GM19438 (cell line): ENCODE data around the gene CCT8L2.
"Not testable (repeated sequence)": the region's sequence is repeated elsewhere in the genome, so short reads cannot be mapped to it uniquely, and the experiment has no call there.

Experiments
- ATAC-seq: cut with Tn5 transposase; IDR thresholded peaks from one replicate; pipeline ENCODE4 v1.9.1; 2021; ENCODE audit warnings: low read depth; ENCODE audit not compliant: unreplicated experiment

Gene CCT8L2

GRCh38 chr22:16559996-16560395, 32.6 kb downstream of the CCT8L2 start:
- not testable (repeated sequence) for ATAC-seq

- ATAC-seq: no peak
Measured at GRCh38 chr22:16559056-16559955, 33.3 kb downstream of the CCT8L2 start.

GRCh38 chr22:16558376-16558945, 34.1 kb downstream of the CCT8L2 start:
- not testable (repeated sequence) for ATAC-seq

GRCh38 chr22:16557511-16557910, 35.1 kb downstream of the CCT8L2 start:
- ATAC-seq: not testable (repeated sequence)

GRCh38 chr22:16555077-16555994, 37.3 kb downstream of the CCT8L2 start:
- ATAC-seq: not testable (repeated sequence)

GRCh38 chr22:16543310-16543709, 49.3 kb downstream of the CCT8L2 start:
- ATAC-seq: not testable (repeated sequence)
